Heart left ventricle (tissue), 13 donors: ENCODE results near the gene RFNG.

Experiments
- POLR2A ChIP-seq, 2 donors: fragments of 450-650 bp; IDR thresholded peaks; one replicate each; pipeline ENCODE4 v1.6.1; 2017; ENCODE audit warnings: antibody characterized with exemption in 2 of 2, mild to moderate bottlenecking in 2 of 2, moderate library complexity in 2 of 2
- TF ChIP-seq, protein P1 (sequence below), 12 donors: fragments of 200-600 bp; sonication (generic) in 4 of 12; IDR thresholded peaks; one replicate each; pipeline versions ENCODE4 v1.5.0 to v1.8.0; 2018 to 2022; ENCODE audit warnings: antibody characterized with exemption in 12 of 12, mild to moderate bottlenecking in 5 of 12
- donor health status: ischemic (EF 13 %, LVEDD 7.1; RV severe dilation, severe dysfunction).
- donor health status: DM: no; HTN: yes; CAD: no.
- donor health status: DM: no; HTN: no; CAD: no.
- donor health status: ischemic (EF 25% LVEDD 6.9; RV normal size, moderate dysfunction).
- donor health status: ischemic (EF 25% LVEDD 5.7; RV mildly dilated, moderate dysfunction).
- donor health status: ischemic (EF 35%, LVEDD 5.7; RV mildly dilated, moderate dysfunction).
- donor health status: nonischemic (EF 11% LVEDD 7.7; RV severe dilation, severe dysfunction).
- donor health status: DM: yes; HTN: yes; CAD: no.
- donor health status: PGD.
- donor health status: ischemic (EF 29% LVEDD 5.4; RV normal size, mild dysfunction).
- donor health status: nonischemic (EF 23%, LVEDD 6.1; RV moderate dilation, normal function).

GRCh38 chr17:82029990-82030469 lies 21.6 kb downstream of the RFNG start:
- TF ChIP-seq, protein P1, sequence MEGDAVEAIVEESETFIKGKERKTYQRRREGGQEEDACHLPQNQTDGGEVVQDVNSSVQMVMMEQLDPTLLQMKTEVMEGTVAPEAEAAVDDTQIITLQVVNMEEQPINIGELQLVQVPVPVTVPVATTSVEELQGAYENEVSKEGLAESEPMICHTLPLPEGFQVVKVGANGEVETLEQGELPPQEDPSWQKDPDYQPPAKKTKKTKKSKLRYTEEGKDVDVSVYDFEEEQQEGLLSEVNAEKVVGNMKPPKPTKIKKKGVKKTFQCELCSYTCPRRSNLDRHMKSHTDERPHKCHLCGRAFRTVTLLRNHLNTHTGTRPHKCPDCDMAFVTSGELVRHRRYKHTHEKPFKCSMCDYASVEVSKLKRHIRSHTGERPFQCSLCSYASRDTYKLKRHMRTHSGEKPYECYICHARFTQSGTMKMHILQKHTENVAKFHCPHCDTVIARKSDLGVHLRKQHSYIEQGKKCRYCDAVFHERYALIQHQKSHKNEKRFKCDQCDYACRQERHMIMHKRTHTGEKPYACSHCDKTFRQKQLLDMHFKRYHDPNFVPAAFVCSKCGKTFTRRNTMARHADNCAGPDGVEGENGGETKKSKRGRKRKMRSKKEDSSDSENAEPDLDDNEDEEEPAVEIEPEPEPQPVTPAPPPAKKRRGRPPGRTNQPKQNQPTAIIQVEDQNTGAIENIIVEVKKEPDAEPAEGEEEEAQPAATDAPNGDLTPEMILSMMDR (IDR thresholded peaks at IDR 0.05) = no peak
- TF ChIP-seq POLR2A (IDR thresholded peaks at IDR 0.05) = no peak
